ENCODE measurements around the gene PDIK1L. TPM values are rescaled to one million over a fixed set of nuclear protein-coding genes. Genes with fewer than 3 reads are reported as not detected.

The PDIK1L gene
- total and polyA plus RNA-seq, 9 of the 15 experiments (the other 6 are each of a cell fraction or from before 2014, with no cell fraction given), result 12.8 to 30.2 (median 21.5) TPM

GRCh38 chr1:26164861-26165842 lies 53.5 kb downstream of the PDIK1L start:
- H3K4me3 ChIP-seq, result no peak overlapping the region
- H3K4me2 ChIP-seq (ENCODE audit: insufficient read depth, low read length), result no peak overlapping the region
- H3K4me1 ChIP-seq (replicated peaks in 1 of 2; ENCODE audit: control insufficient read depth in 2 of 2, insufficient read depth in 2 of 2, low read length in 2 of 2), result peaks cover 32 to 51% of the 10 kb centered on the region in 2 experiments
- no peaks in the 10 kb centered on the region for H3K27me3 ChIP-seq (ENCODE audit: control insufficient read depth in 2 of 2, insufficient read depth in 2 of 2, low read length in 2 of 2)
- no peak overlapping the region for H3K27ac ChIP-seq (ENCODE audit: extremely low read depth, low read depth, low read length)
- CTCF ChIA-PET (ENCODE audit: low intra/inter-chr PET ratio), result interaction anchor here (0.8 to 2.5 kb wide), 6 partner anchors 60 to 270 kb away, joined by 3 to 20 read pairs (median 8); partner anchors contain the start of gene CEP85
- H2AFZ ChIP-seq (ENCODE audit: low read depth, low read length), result peak overlapping the region; percentile 71
- WGBS (ENCODE audit: insufficient coverage, low coverage, missing lambda C conversion rate), result 54% methylated on average over 17 of the region's 19 CpGs
- H4K20me1 ChIP-seq (replicated peaks; ENCODE audit: control insufficient read depth, insufficient read depth, low read length), result no peaks in the 10 kb centered on the region
- peak overlapping the region in 1 of 2 experiments; percentile 90; a peak in 1 of 4 replicates for H3K9ac ChIP-seq (ENCODE audit: insufficient read depth in 1 of 2, low read depth in 2 of 2, low read length in 2 of 2)
- POLR2A ChIA-PET, result interaction anchor here (0.6 to 1.1 kb wide), 6 partner anchors 9 to 124 kb away, joined by 3 to 7 read pairs (median 3); partner anchors contain the start of gene SLC30A2
- no peaks in the 10 kb centered on the region; the same call in 2 of the 3 replicates for H3K36me3 ChIP-seq (ENCODE audit: control insufficient read depth, insufficient read depth, low read length)
- no TSS peak for BruUV-seq (replicated peaks)
- no peaks in the 10 kb centered on the region for H3K9me1 ChIP-seq (ENCODE audit: control insufficient read depth, insufficient read depth, low read length)
- ATAC-seq, result no peak
- in situ Hi-C loops (cut with MboI), result no loop called here
- H3K9me3 ChIP-seq (replicated peaks; ENCODE audit: control insufficient read depth, insufficient read depth, low read depth, low read length), result no peaks in the 10 kb centered on the region
- intact Hi-C loops (cut with micrococcal nuclease), result no loop called here
- peaks cover 5% of the 10 kb centered on the region for H3K79me2 ChIP-seq (ENCODE audit: control insufficient read depth, insufficient read depth, low read length)
- no peak for DNase-seq (ENCODE audit: extremely low read depth in 1 of 4, low spot score in 3 of 4)
- no peak for FAIRE-seq
- TF ChIP-seq SOX6 (IDR thresholded peaks at IDR 0.05) (peak; percentile 30; the same call in 1 of the 2 replicates), RCOR1 (IDR thresholded peaks at IDR 0.05; ENCODE audit: borderline replicate concordance in 1 of 2, low read depth in 2 of 2, low read length in 2 of 2) (peak in 1 of 2 experiments; percentile 68; a peak in 1 of 4 replicates), ILK (tag; IDR thresholded peaks at IDR 0.05; ENCODE audit: borderline replicate concordance, low read depth) (no peak), ZNF785 (CRISPR knock-in tag; IDR thresholded peaks at IDR 0.05) (no peak), TFAP4 (CRISPR knock-in tag; IDR thresholded peaks at IDR 0.05; ENCODE audit: borderline replicate concordance) (peak; percentile 51), KDM1A (IDR thresholded peaks at IDR 0.05) (peak; percentile 25 to 44; a peak in 3 of 4 replicates), FOXA3 (CRISPR knock-in tag; conservative IDR thresholded peaks at IDR 0.05 in 1 of 2, IDR thresholded peaks at IDR 0.05 in 1 of 2) (peak in 1 of 2 experiments; percentile 10; a peak in 1 of 4 replicates), RBM22 (IDR thresholded peaks at IDR 0.05; ENCODE audit: low read depth, low read length, poor library complexity, severe bottlenecking) (no peak), IFI16 (CRISPR knock-in tag; IDR thresholded peaks at IDR 0.05) (no peak), ZNF316 (IDR thresholded peaks at IDR 0.05) (0 out of 2 replicates have a peak, but pooled peaks have one; percentile 10), C11orf30 (IDR thresholded peaks at IDR 0.05; ENCODE audit: low read depth) (0 out of 2 replicates have a peak, but pooled peaks have one; percentile 28), DACH1 (IDR thresholded peaks at IDR 0.05; ENCODE audit: partially characterized antibody) (peak; percentile 73)
